Cortex of kidney (tissue), 1 donor: ENCODE measurements around the gene EFNB3.

Experiments
- DNase-seq: peaks from one replicate; lab custom pipeline; 2025; lab: John Stamatoyannopoulos, UW

Gene EFNB3

GRCh38 chr17:7700510-7700909 lies 4.5 kb upstream of the EFNB3 start:
- no peak for DNase-seq

- no peak for DNase-seq
Measured at GRCh38 chr17:7701681-7702080, 3.3 kb upstream of the EFNB3 start.

- DNase-seq, result no peak
Measured at GRCh38 chr17:7702776-7703175, 2.2 kb upstream of the EFNB3 start.

GRCh38 chr17:7703584-7704479 lies 1.2 kb upstream of the EFNB3 start:
- DNase-seq, result no peak

- DNase-seq, result no peak
Measured at GRCh38 chr17:7705269-7706255, 560 bp downstream of the EFNB3 start.

- no peak for DNase-seq
Measured at GRCh38 chr17:7706631-7707354, 1.8 kb downstream of the EFNB3 start.

- no peak for DNase-seq
Measured at GRCh38 chr17:7707446-7707845, 2.4 kb downstream of the EFNB3 start.

- DNase-seq, result no peak
Measured at GRCh38 chr17:7707858-7708750, 3.1 kb downstream of the EFNB3 start.

- DNase-seq, result no peak
Measured at GRCh38 chr17:7709031-7709430, 4.0 kb downstream of the EFNB3 start.

GRCh38 chr17:7710301-7710700 lies 5.3 kb downstream of the EFNB3 start:
- no peak for DNase-seq

GRCh38 chr17:7711051-7711755 lies 6.2 kb downstream of the EFNB3 start:
- DNase-seq, result no peak

GRCh38 chr17:7712111-7712771 lies 7.2 kb downstream of the EFNB3 start:
- DNase-seq, result no peak

- DNase-seq, result no peak
Measured at GRCh38 chr17:7713782-7714181, 8.8 kb downstream of the EFNB3 start.

- DNase-seq, result no peak
Measured at GRCh38 chr17:7714721-7715594, 10.0 kb downstream of the EFNB3 start.

GRCh38 chr17:7715936-7716886 lies 11.2 kb downstream of the EFNB3 start:
- DNase-seq, result no peak

- no peak for DNase-seq
Measured at GRCh38 chr17:7716901-7717755, 12.1 kb downstream of the EFNB3 start, which contains the start of gene DNAH2. Gene DNAH2, plus strand, starts transcription at chr17:7717744. Its CDS starts 1,991 bp downstream, at chr17:7719735.
